Upper lobe of left lung (tissue), 6 donors: ENCODE measurements around the gene TTC12. TPM values are rescaled to one million over a fixed set of nuclear protein-coding genes. Genes with fewer than 3 reads are reported as not detected.

Experiments used
- ATAC-seq, 2 donors: fragments of 200-7000 bp; cut with Tn5 transposase; one replicate each; pipeline ENCODE4 v1.9.1; 2022; ENCODE audit warnings: mild to moderate bottlenecking in 2 of 2, moderate library complexity in 2 of 2; ENCODE audit not compliant: low FRiP score in 2 of 2
- DNase-seq, 2 donors: peaks; one replicate each; pipeline ENCODE4 v3.0.0-alpha.2; 2019 to 2020
- H3K27ac ChIP-seq, 4 donors: fragments of 200-600 bp; sonication (generic); one replicate each; pipeline ENCODE4 v1.5.1; 2016 to 2019
- H3K27me3 ChIP-seq, 4 donors: fragments of 200-600 bp; sonication (generic); one replicate each; pipeline ENCODE4 v1.5.1; 2017 to 2019
- H3K36me3 ChIP-seq, 4 donors: fragments of 200-600 bp; sonication (generic); one replicate each; pipeline ENCODE4 v1.5.1; 2016 to 2019
- H3K4me1 ChIP-seq, 4 donors: fragments of 200-600 bp; sonication (generic); one replicate each; pipeline ENCODE4 v1.5.1; 2018 to 2019
- H3K4me3 ChIP-seq, 4 donors: fragments of 200-600 bp; sonication (generic); one replicate each; pipeline ENCODE4 v1.5.1; 2017 to 2019; ENCODE audit warnings: mild to moderate bottlenecking in 2 of 4, moderate library complexity in 1 of 4
- H3K9me3 ChIP-seq, 4 donors: fragments of 200-600 bp; sonication (generic); one replicate each; pipeline ENCODE4 v1.5.1; 2018 to 2019
- EP300 ChIP-seq, 4 donors: sonication (generic); formaldehyde crosslinking; IDR thresholded peaks; one replicate each; pipeline ENCODE4 v1.5.1; 2017; ENCODE audit warnings: antibody characterized with exemption in 4 of 4, control low read depth in 2 of 4
- POLR2A ChIP-seq, 4 donors: fragments of 450-650 bp; IDR thresholded peaks; one replicate each; pipeline ENCODE4 v1.5.1; 2016 to 2017; ENCODE audit warnings: antibody characterized with exemption in 4 of 4, mild to moderate bottlenecking in 2 of 4
- POLR2AphosphoS5 ChIP-seq, 2 donors: sonication (generic); formaldehyde crosslinking; IDR thresholded peaks; one replicate each; pipeline ENCODE4 v1.5.1; 2017; ENCODE audit warnings: antibody characterized with exemption in 2 of 2
- WGBS, 2 donors: methylation state at CpG; one replicate each; pipeline ENCODE4 v1.1.5; 2017 to 2018; 5-methylcytosine and 5-hydroxymethylcytosine counted together
- total RNA-seq, 6 donors: library from RNA; depleted of rRNA in 4 of 6; stranded (reverse); fragments of >200 nt in 4 of 6; gene quantifications; one replicate each; pipeline versions ENCODE4 v1.1.0 to v1.2.1, GENCODE V29; 2016 to 2021
- TF ChIP-seq, protein P1 (sequence below), 6 experiments: fragments of 450-650 bp in 4 of 6; fragments of 200-600 bp in 2 of 6; sonication (generic) in 2 of 6; IDR thresholded peaks; one replicate each; pipeline ENCODE4 v1.5.1; 2016 to 2019; ENCODE audit warnings: antibody characterized with exemption in 6 of 6
- donor health status: DM: no; HTN: no; CAD: no; lungs with moderate emphysema.
- donor health status: DM: no; HTN: yes; CAD: no; lungs with severe emphysema.

The TTC12 gene
- total RNA-seq, 6 donors from 2014 or later = 11.6 to 56.7 (median 16.1) TPM

GRCh38 chr11:113400631-113401230, 86.3 kb downstream of the TTC12 start:
- Histone ChIP-seq H3K36me3 (no peaks in the 10 kb centered on the region), H3K4me1 (no peaks in the 10 kb centered on the region), H3K9me3 (no peaks in the 10 kb centered on the region), H3K27ac (no peak overlapping the region), H3K27me3 (no peaks in the 10 kb centered on the region), H3K4me3 (no peak overlapping the region)
- TF ChIP-seq, protein P1, sequence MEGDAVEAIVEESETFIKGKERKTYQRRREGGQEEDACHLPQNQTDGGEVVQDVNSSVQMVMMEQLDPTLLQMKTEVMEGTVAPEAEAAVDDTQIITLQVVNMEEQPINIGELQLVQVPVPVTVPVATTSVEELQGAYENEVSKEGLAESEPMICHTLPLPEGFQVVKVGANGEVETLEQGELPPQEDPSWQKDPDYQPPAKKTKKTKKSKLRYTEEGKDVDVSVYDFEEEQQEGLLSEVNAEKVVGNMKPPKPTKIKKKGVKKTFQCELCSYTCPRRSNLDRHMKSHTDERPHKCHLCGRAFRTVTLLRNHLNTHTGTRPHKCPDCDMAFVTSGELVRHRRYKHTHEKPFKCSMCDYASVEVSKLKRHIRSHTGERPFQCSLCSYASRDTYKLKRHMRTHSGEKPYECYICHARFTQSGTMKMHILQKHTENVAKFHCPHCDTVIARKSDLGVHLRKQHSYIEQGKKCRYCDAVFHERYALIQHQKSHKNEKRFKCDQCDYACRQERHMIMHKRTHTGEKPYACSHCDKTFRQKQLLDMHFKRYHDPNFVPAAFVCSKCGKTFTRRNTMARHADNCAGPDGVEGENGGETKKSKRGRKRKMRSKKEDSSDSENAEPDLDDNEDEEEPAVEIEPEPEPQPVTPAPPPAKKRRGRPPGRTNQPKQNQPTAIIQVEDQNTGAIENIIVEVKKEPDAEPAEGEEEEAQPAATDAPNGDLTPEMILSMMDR (IDR thresholded peaks at IDR 0.05) = no peak
- TF ChIP-seq POLR2AphosphoS5 (IDR thresholded peaks at IDR 0.05) = no peak
- TF ChIP-seq EP300 (IDR thresholded peaks at IDR 0.05) = no peak
- TF ChIP-seq POLR2A (IDR thresholded peaks at IDR 0.05) = no peak
- 69 to 70% methylated on average over 5 of the region's 5 CpGs for WGBS, 2 donors
- no peak for ATAC-seq
- no peak for DNase-seq

GRCh38 chr11:113401718-113402117, 87.3 kb downstream of the TTC12 start:
- H3K4me1 ChIP-seq = no peaks in the 10 kb centered on the region
- H3K9me3 ChIP-seq = no peaks in the 10 kb centered on the region
- peak; percentile 79 to 82 for DNase-seq
- H3K27me3 ChIP-seq = no peaks in the 10 kb centered on the region
- 0% methylated on average over 2 of the region's 2 CpGs; no CpG with 5 or more reads in 1 of the 2 donors for WGBS, 2 donors
- TF ChIP-seq POLR2AphosphoS5 (IDR thresholded peaks at IDR 0.05) (no peak), POLR2A (IDR thresholded peaks at IDR 0.05) (no peak), EP300 (IDR thresholded peaks at IDR 0.05) (no peak)
- TF ChIP-seq, protein P1 (IDR thresholded peaks at IDR 0.05) = no peak
- no peak overlapping the region for H3K4me3 ChIP-seq
- no peaks in the 10 kb centered on the region for H3K36me3 ChIP-seq
- ATAC-seq = peak in 1 of 2 donors; percentile 23
- H3K27ac ChIP-seq = no peak overlapping the region

DNA sequence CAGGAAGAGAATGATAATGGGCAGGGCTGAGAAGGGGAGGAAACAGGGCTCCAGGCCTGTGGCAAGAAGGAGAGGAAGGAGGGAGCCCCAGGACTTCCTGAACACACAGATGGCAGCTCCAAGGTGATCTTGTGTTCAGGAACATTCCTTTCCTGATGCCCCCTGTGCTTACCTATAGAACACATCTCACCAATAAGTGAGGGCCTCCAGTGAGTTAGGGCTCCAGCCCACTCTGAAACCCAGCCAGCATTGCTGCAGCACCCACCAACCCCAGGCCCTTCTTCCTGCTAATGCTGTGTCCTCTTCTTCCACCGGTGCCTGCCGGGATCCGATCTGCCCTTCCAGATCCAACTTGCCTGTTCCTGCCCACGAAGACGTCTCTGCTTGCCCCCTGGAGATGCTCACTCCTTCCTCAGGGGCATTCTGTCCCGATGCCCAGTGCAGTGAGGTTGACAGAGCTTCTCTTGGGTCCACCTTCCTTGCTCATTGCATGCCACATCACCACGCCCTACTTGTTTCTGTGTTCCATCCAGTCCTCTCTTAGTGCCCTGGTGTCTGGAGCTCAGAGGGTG, 90.6 kb downstream of the TTC12 start:
- no peak overlapping the region for H3K4me3 ChIP-seq
- DNase-seq (peak in 1 of 2 donors; percentile 18), ATAC-seq (no peak)
- H3K4me1 ChIP-seq = no peaks in the 10 kb centered on the region
- TF ChIP-seq POLR2A (IDR thresholded peaks at IDR 0.05) = no peak
- no peak for TF ChIP-seq POLR2AphosphoS5 (IDR thresholded peaks at IDR 0.05)
- no peak for TF ChIP-seq EP300 (IDR thresholded peaks at IDR 0.05)
- TF ChIP-seq, protein P1 (IDR thresholded peaks at IDR 0.05) = no peak
- no peaks in the 10 kb centered on the region for H3K36me3 ChIP-seq
- no peaks in the 10 kb centered on the region for H3K9me3 ChIP-seq
- 87 to 88% methylated on average over 7 of the region's 7 CpGs for WGBS, 2 donors
- H3K27me3 ChIP-seq = no peaks in the 10 kb centered on the region
- no peak overlapping the region for H3K27ac ChIP-seq

GRCh38 chr11:113405724-113406478, 91.5 kb downstream of the TTC12 start:
- H3K27me3 ChIP-seq = no peaks in the 10 kb centered on the region
- H3K9me3 ChIP-seq = no peaks in the 10 kb centered on the region
- H3K36me3 ChIP-seq = no peaks in the 10 kb centered on the region
- no peak overlapping the region for H3K27ac ChIP-seq
- WGBS, 2 donors = 74 to 89% methylated on average over 4 to 7 of the region's 7 CpGs
- TF ChIP-seq, protein P1 (IDR thresholded peaks at IDR 0.05) = no peak
- TF ChIP-seq EP300 (IDR thresholded peaks at IDR 0.05) (no peak), POLR2AphosphoS5 (IDR thresholded peaks at IDR 0.05) (no peak), POLR2A (IDR thresholded peaks at IDR 0.05) (no peak)
- no peak overlapping the region for H3K4me3 ChIP-seq
- H3K4me1 ChIP-seq = no peaks in the 10 kb centered on the region
- DNase-seq = peak in 1 of 2 donors; percentile 14
- ATAC-seq = no peak
